HG03354 (cell line): ENCODE data around the gene RBMS3.

Source experiments
- ATAC-seq: cut with Tn5 transposase; IDR thresholded peaks from one replicate; pipeline ENCODE4 v1.9.1; 2021; ENCODE audit warnings: mild to moderate bottlenecking; ENCODE audit not compliant: unreplicated experiment, poor library complexity, severe bottlenecking

RBMS3 gene

GRCh38 chr3:29590012-29590411 lies 309.1 kb downstream of the RBMS3 start:
- no peak for ATAC-seq

- no peak for ATAC-seq
Observed at GRCh38 chr3:29590461-29590860, 309.6 kb downstream of the RBMS3 start.

GRCh38 chr3:29591579-29591978 lies 310.7 kb downstream of the RBMS3 start:
- no peak for ATAC-seq

- ATAC-seq, result no peak
Observed at GRCh38 chr3:29593802-29594201, 312.9 kb downstream of the RBMS3 start.

DNA sequence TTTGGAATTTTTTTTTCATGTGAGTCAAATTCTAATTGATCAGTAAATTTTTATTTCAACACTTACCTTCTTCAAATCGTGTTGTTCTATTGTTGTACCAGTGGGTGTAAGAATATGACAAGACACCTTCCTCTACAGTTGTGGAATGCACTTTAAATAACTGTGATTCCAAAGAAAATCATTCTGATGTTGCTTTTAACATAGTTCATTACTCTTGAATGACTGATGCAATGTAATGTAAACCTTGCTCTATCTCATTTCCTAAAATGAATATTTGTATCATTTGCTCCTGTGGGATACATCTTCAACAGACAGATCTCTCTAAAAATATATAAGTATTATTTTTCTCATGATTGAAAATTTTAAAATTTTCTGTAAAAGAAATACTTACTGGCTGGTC lies 313.4 kb downstream of the RBMS3 start:
- no peak for ATAC-seq

GRCh38 chr3:29597376-29598008 lies 316.6 kb downstream of the RBMS3 start:
- ATAC-seq, result no peak

- no peak for ATAC-seq
Observed at GRCh38 chr3:29601861-29602585, 321.2 kb downstream of the RBMS3 start.

DNA sequence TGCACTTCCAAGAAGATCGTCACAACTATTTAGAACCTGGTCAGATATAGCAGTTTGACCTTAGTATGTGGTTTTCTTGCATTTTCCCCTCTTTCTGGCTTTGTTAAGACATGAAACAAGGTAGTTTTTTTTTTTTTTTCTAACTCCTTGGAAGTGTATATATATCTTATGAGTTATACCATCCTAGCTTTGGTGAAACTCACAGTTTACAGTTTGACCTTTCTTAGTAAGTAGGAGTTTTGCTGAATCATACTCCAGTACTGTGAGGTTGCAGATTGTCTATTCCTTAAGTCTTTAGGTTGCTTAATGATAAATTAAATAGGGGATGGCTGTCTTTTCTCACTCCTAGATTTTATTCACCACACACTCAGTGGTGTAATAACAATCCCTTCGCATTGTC lies 325.0 kb downstream of the RBMS3 start:
- no peak for ATAC-seq

GRCh38 chr3:29606416-29606815 lies 325.5 kb downstream of the RBMS3 start:
- no peak for ATAC-seq

DNA sequence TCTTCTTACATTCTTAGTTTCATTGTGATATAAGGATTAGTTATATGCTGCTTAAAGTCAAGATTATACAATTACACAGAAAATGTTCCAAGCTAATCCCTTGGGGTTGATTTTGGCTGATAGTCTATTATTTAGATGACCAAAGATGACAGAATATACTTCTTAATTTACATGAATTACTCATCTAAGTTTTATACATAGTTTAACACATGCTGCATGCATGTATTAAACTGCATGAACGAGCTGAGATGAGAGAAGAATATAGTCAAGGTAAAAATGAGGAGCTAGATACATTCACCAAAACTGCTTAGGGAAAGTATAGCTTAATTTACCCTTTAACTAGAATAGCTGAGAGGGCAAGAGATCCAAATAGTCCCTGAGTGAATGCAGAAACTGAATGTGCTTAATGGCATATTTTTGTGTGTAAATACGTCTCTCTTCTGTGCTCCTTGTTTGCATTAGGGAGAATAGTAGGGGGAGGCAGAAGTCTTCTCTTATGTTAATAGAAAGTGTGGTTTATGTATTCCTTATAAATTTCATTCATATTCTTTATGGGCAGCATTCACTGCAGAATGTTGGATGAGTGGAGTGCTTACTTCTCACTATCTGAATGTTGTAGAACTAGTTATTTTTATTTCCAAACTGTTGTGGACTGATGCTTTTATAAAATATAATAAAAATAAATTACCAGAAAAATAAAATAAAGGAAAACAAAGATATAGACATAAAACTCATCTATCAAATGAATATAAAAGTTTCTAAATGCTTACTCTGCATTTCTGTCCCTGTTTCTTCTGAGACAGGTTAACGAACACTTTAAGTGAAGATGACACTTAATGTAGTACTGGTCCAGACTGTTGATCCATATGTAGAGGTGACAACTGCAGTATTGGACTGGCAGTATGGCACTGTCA lies 327.8 kb downstream of the RBMS3 start:
- no peak for ATAC-seq

GRCh38 chr3:29609328-29609811 lies 328.5 kb downstream of the RBMS3 start:
- ATAC-seq, result no peak

DNA sequence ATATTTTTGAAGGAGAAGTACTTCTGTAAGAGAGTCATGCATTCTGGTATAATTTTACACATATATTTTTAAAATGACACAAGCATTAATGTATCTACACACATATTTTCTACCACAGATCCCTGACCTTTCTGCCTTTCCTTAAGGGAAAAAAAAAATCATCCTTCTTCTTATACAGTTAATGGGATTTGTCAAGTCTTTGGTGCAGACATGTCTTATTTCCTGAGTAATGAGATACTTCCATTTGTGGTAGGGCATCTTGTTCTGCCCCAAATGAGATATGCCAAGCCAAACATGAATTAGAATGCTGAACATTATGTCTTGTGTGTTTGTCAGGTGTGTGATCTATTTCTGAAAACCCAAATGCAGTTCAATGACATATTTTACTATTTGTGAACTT lies 329.9 kb downstream of the RBMS3 start:
- ATAC-seq, result no peak

- ATAC-seq, result no peak
Observed at GRCh38 chr3:29611252-29611651, 330.4 kb downstream of the RBMS3 start.

- no peak for ATAC-seq
Observed at GRCh38 chr3:29612536-29612935, 331.7 kb downstream of the RBMS3 start.

DNA sequence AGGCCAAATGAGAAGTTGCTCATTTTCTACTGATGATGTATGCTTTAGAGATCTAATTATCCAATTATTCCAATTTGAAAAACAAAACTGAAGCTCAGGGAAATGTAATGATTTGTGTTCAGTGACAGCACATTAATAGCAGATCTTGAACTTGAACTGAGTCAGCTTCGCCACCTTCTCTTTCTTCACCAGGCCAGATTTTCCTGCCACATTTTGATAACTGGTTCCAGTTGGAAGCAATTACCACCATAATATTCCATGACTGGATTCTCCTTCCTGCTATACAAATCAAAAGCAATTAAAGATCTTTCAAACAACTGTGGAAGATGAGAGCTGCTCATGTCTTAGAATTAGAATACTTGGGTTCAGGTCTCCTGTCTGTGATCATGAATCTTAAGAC lies 334.1 kb downstream of the RBMS3 start:
- no peak for ATAC-seq

DNA sequence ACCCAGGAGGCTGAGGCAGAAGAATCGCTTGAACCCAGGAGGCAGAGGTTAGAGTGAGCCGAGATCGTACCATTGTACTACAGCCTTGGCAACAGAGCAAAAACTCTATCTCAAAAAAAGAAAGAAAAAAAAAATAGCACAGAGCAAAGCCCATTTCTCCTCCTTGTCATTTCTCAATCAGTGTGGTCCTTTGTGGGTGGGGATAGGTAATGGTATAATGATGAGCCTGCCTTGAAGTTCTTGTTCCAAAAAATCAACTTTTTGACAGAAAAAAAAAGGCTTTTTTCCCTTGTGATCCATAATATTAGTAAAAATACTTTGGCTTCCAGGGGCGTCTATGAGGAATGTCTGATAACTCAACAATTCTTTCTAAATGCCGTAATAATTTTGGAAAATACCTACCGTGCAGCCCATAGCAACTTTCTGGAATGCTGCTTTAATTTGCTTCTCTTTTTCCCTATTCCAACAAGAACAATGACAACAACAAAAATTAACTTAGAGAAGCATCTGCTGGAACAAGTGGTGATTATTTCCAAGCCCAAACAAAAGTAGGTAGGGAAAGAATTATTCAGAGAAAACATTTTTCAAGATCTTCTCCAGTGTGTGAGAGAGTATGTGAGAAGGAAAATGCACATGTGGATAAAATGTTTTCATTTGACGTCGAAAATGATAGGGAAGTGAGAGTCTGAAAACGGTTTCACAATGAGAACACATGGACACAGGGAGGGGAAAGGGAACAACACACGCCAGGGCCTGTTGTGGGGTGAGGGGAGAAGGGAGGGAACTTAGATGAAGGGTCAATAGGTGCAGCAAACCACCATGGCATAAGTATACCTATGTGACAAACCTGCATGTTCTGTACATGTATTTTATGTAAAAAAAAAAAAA lies 337.8 kb downstream of the RBMS3 start:
- no peak for ATAC-seq

GRCh38 chr3:29619676-29620075 lies 338.8 kb downstream of the RBMS3 start:
- ATAC-seq, result no peak

- ATAC-seq, result no peak
Observed at GRCh38 chr3:29627136-29628117, 346.6 kb downstream of the RBMS3 start.
